HFFc6 (cell line): ENCODE measurements around the gene GPI. TPM values are rescaled to one million over a fixed set of nuclear protein-coding genes. Genes with fewer than 3 reads are reported as not detected.

Experiments used
- DNase-seq: peaks from one replicate; pipeline ENCODE4 v3.0.0-alpha.2; 2018
- H3K27ac Mint-ChIP-seq: 2 replicates; pipeline ENCODE4 v1.8.0; 2020; ENCODE audit warnings: mild to moderate bottlenecking, mixed read lengths
- H3K27me3 Mint-ChIP-seq: 2 replicates; pipeline ENCODE4 v1.8.0; 2021; ENCODE audit warnings: mild to moderate bottlenecking, moderate library complexity, mixed read lengths; ENCODE audit not compliant: insufficient read depth
- H3K36me3 Mint-ChIP-seq: 2 replicates; pipeline ENCODE4 v1.8.0; 2021; ENCODE audit warnings: low read depth, mixed read lengths
- H3K4me1 Mint-ChIP-seq: 2 replicates; pipeline ENCODE4 v1.8.0; 2020; ENCODE audit warnings: low read depth, mixed read lengths
- H3K4me3 Mint-ChIP-seq: 2 replicates; pipeline ENCODE4 v1.8.0; 2020; ENCODE audit warnings: mild to moderate bottlenecking, moderate library complexity, mixed read lengths
- H3K9me3 Mint-ChIP-seq: 2 replicates; pipeline ENCODE4 v1.8.0; 2020; ENCODE audit warnings: mild to moderate bottlenecking, mixed read lengths
- CTCF ChIP-seq: fragments of 200-600 bp; sonication (generic); IDR thresholded peaks from 2 replicates; pipeline ENCODE4 v1.5.0; 2021; ENCODE audit warnings: antibody characterized with exemption, mild to moderate bottlenecking
- total RNA-seq, 6 experiments: library from RNA; stranded (reverse); fragmentation: NEBNext Ultra II Directional; extraction: Animal tissue kit (Norgen Biotek cat#: 25700); gene quantifications; 2 replicates in 1 of 6; 3 replicates in 5 of 6; pipeline ENCODE4 v1.2.3, GENCODE V29; 2021

GPI gene
- total RNA-seq, 6 experiments from 2014 or later = 171 to 254 (median 212) TPM

GRCh38 chr19:34405892-34406660, 41.1 kb downstream of the GPI start:
- H3K9me3 Mint-ChIP-seq = no peaks in the 10 kb centered on the region
- no peak for DNase-seq
- H3K4me3 Mint-ChIP-seq = no peak overlapping the region
- no peak for TF ChIP-seq CTCF
- H3K27me3 Mint-ChIP-seq = no peaks in the 10 kb centered on the region; the same call in 1 of the 2 replicates
- H3K4me1 Mint-ChIP-seq = 0 out of 2 replicates have a peak, but pooled peaks cover 5% of the 10 kb centered on the region
- peaks cover 11% of the 10 kb centered on the region for H3K36me3 Mint-ChIP-seq
- no peak overlapping the region for H3K27ac Mint-ChIP-seq

GRCh38 chr19:34408411-34408810, 43.4 kb downstream of the GPI start:
- 0 out of 2 replicates have a peak, but pooled peaks cover 5% of the 10 kb centered on the region for H3K4me1 Mint-ChIP-seq
- no peak for DNase-seq
- no peaks in the 10 kb centered on the region for H3K9me3 Mint-ChIP-seq
- H3K36me3 Mint-ChIP-seq = peaks cover 11% of the 10 kb centered on the region
- H3K27me3 Mint-ChIP-seq = no peaks in the 10 kb centered on the region
- no peak overlapping the region for H3K4me3 Mint-ChIP-seq
- TF ChIP-seq CTCF = no peak
- no peak overlapping the region for H3K27ac Mint-ChIP-seq

GRCh38 chr19:34409189-34410164, 44.5 kb downstream of the GPI start:
- Mint-ChIP-seq H3K27ac (no peak overlapping the region), H3K9me3 (no peaks in the 10 kb centered on the region), H3K36me3 (peaks cover 11% of the 10 kb centered on the region), H3K4me3 (no peak overlapping the region), H3K4me1 (no peaks in the 10 kb centered on the region), H3K27me3 (no peaks in the 10 kb centered on the region)
- TF ChIP-seq CTCF = no peak
- DNase-seq = no peak

DNA sequence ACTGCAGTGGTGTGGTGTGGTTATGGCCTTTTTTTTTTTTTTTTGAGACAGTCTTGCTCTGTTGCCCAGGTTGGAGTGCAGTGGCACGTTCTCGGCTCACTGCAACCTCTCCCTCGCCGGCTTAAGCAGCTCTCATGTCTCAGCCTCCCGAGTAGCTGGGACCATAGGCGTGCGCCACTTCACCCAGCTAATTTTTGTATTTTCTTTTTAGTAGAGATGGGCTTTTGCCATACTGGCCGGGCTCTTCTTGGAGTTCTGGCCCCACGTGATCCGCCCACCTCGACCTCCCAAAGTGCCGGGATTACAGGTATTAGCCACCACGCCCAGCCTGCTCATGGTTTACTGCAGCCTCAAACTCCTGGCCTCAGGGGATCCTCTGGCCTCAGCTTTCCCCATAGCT, 46.2 kb downstream of the GPI start:
- no peak for DNase-seq
- Mint-ChIP-seq H3K9me3 (no peaks in the 10 kb centered on the region), H3K27me3 (no peaks in the 10 kb centered on the region; the same call in 1 of the 2 replicates), H3K36me3 (peaks cover 11% of the 10 kb centered on the region), H3K4me3 (no peak overlapping the region), H3K27ac (no peak overlapping the region), H3K4me1 (peaks cover 6% of the 10 kb centered on the region)
- no peak for TF ChIP-seq CTCF

- H3K9me3 Mint-ChIP-seq = no peaks in the 10 kb centered on the region
- TF ChIP-seq CTCF = no peak
- no peaks in the 10 kb centered on the region; the same call in 1 of the 2 replicates for H3K36me3 Mint-ChIP-seq
- DNase-seq = peak; percentile 11
- no peak overlapping the region for H3K4me3 Mint-ChIP-seq
- H3K27ac Mint-ChIP-seq = peak overlapping the region; percentile 49; the same call in 1 of the 2 replicates
- no peaks in the 10 kb centered on the region; the same call in 1 of the 2 replicates for H3K27me3 Mint-ChIP-seq
- H3K4me1 Mint-ChIP-seq = peaks cover 9% of the 10 kb centered on the region
These were observed 51.1 kb downstream of the GPI start for GRCh38 chr19:34416021-34416545.
